Fibroblast of mammary gland (primary cell): ENCODE measurements around the gene FOXR2.

Experiments used
- DNase-seq: peaks from one replicate; pipeline ENCODE4 v3.0.0-alpha.2; 2010; ENCODE audit warnings: low read depth
- H3K4me3 ChIP-seq: 2 replicates; pipeline ENCODE4 v1.5.1; 2011; ENCODE audit warnings: low read depth, mild to moderate bottlenecking, low read length, moderate library complexity; ENCODE audit not compliant: control insufficient read depth
- TF ChIP-seq, protein P1 (sequence below): conservative IDR thresholded peaks from 2 replicates; pipeline ENCODE4 v1.5.1; 2011; ENCODE audit warnings: low read depth, low read length, inconsistent platforms; ENCODE audit not compliant: control insufficient read depth, insufficient read depth

FOXR2 gene

DNA sequence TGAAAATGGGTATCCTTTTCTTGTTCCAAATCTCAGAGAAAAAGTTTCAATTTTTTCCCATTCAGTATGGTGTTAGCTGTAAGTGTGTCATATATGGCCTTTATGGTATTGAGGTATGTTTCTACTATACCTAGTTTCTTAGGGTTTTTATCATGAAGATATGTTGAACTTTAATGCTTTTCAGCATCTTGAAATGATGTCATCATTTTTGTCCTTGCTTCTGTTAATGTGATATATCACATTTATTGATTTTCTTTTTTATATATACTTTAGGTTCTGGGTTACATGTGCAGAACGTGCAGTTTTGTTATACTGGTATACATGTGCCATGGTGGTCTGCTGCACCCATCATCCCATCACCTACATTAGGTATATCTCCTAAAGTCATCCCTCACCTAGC, 44.9 kb downstream of the FOXR2 start:
- no peak for DNase-seq
- no peak overlapping the region for H3K4me3 ChIP-seq
- TF ChIP-seq, protein P1, sequence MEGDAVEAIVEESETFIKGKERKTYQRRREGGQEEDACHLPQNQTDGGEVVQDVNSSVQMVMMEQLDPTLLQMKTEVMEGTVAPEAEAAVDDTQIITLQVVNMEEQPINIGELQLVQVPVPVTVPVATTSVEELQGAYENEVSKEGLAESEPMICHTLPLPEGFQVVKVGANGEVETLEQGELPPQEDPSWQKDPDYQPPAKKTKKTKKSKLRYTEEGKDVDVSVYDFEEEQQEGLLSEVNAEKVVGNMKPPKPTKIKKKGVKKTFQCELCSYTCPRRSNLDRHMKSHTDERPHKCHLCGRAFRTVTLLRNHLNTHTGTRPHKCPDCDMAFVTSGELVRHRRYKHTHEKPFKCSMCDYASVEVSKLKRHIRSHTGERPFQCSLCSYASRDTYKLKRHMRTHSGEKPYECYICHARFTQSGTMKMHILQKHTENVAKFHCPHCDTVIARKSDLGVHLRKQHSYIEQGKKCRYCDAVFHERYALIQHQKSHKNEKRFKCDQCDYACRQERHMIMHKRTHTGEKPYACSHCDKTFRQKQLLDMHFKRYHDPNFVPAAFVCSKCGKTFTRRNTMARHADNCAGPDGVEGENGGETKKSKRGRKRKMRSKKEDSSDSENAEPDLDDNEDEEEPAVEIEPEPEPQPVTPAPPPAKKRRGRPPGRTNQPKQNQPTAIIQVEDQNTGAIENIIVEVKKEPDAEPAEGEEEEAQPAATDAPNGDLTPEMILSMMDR = no peak
